ENCODE results near the gene CYCS. TPM values are rescaled to one million over a fixed set of nuclear protein-coding genes. Genes with fewer than 3 reads are reported as not detected.

The CYCS gene
- total RNA-seq, 4 donors from 2014 or later, result 29.9 to 129 (median 66.8) TPM

GRCh38 chr7:25132430-25132829 is 7.4 kb upstream of the CYCS start:
- in situ Hi-C loops (cut with MboI; ENCODE audit: low pct_ligation_motif_present in 1 of 4, low pct_unique_long_range_greater_than_20kb in 1 of 4, low sequenced_read_pairs in 3 of 4) (no loop called here), intact Hi-C loops (cut with DNase I; ENCODE audit: low total_unique reads) (no loop called here)
- 69% methylated on average over 1 of the region's 1 CpG for WGBS, 2 donors (ENCODE audit: low coverage in 1 of 2)
- H3K4me3 ChIP-seq, result no peak overlapping the region
- no peaks in the 10 kb centered on the region for H3K27me3 ChIP-seq
- H3K4me1 ChIP-seq, result peaks cover 0 to 29% (median 5%) of the 10 kb centered on the region in 4 donors
- H3K36me3 ChIP-seq, result no peaks in the 10 kb centered on the region
- no peak for TF ChIP-seq POLR2AphosphoS5 (IDR thresholded peaks at IDR 0.05)
- no peak for TF ChIP-seq EP300 (IDR thresholded peaks at IDR 0.05; ENCODE audit: low read depth)
- no peak for TF ChIP-seq CTCF (IDR thresholded peaks at IDR 0.05)
- TF ChIP-seq POLR2A (IDR thresholded peaks at IDR 0.05), result no peak
- no peak for DNase-seq
- H3K9me3 ChIP-seq, result no peaks in the 10 kb centered on the region
- no peak overlapping the region for H3K27ac ChIP-seq

- in situ Hi-C loops (cut with MboI; ENCODE audit: low pct_ligation_motif_present in 1 of 4, low pct_unique_long_range_greater_than_20kb in 1 of 4, low sequenced_read_pairs in 3 of 4) (no loop called here), intact Hi-C loops (cut with DNase I; ENCODE audit: low total_unique reads) (no loop called here)
- no peaks in the 10 kb centered on the region for H3K9me3 ChIP-seq
- DNase-seq, result no peak
- H3K27ac ChIP-seq, result peak overlapping the region; percentile 95 to 96 (median 95)
- peaks cover 0 to 41% (median 19%) of the 10 kb centered on the region in 4 donors for H3K4me1 ChIP-seq
- H3K36me3 ChIP-seq, result peaks cover 0 to 7% (median 2%) of the 10 kb centered on the region in 4 donors
- 51 to 64% methylated on average over 2 of the region's 2 CpGs for WGBS, 2 donors (ENCODE audit: low coverage in 1 of 2)
- TF ChIP-seq CTCF (IDR thresholded peaks at IDR 0.05) (no peak), POLR2AphosphoS5 (IDR thresholded peaks at IDR 0.05) (no peak), POLR2A (IDR thresholded peaks at IDR 0.05) (no peak), EP300 (IDR thresholded peaks at IDR 0.05; ENCODE audit: low read depth) (no peak)
- H3K4me3 ChIP-seq, result no peak overlapping the region
- no peaks in the 10 kb centered on the region for H3K27me3 ChIP-seq
Observed at GRCh38 chr7:25126751-25127150, 1.7 kb upstream of the CYCS start.

- in situ Hi-C loops (cut with MboI; ENCODE audit: low pct_ligation_motif_present in 1 of 4, low pct_unique_long_range_greater_than_20kb in 1 of 4, low sequenced_read_pairs in 3 of 4), result no loop called here
Observed at GRCh38 chr7:25124465-25125136, 459 bp downstream of the CYCS start.

GRCh38 chr7:25122373-25122772 is 2.7 kb downstream of the CYCS start:
- TF ChIP-seq CTCF (IDR thresholded peaks at IDR 0.05) (no peak), POLR2AphosphoS5 (IDR thresholded peaks at IDR 0.05) (peak in 1 of 3 donors; percentile 40), POLR2A (IDR thresholded peaks at IDR 0.05) (no peak)
- no peaks in the 10 kb centered on the region for H3K27me3 ChIP-seq
- H3K4me1 ChIP-seq, result peaks cover 0 to 72% (median 28%) of the 10 kb centered on the region in 4 donors
- in situ Hi-C loops (cut with MboI; ENCODE audit: low pct_ligation_motif_present in 1 of 4, low pct_unique_long_range_greater_than_20kb in 1 of 4, low sequenced_read_pairs in 3 of 4), result no loop called here
- H3K36me3 ChIP-seq, result peaks cover 0 to 34% (median 16%) of the 10 kb centered on the region in 4 donors
- H3K4me3 ChIP-seq, result no peak overlapping the region
- H3K9me3 ChIP-seq, result no peaks in the 10 kb centered on the region
- no peak overlapping the region for H3K27ac ChIP-seq
- DNase-seq, result no peak
- intact Hi-C loops (cut with DNase I; ENCODE audit: low total_unique reads), result no loop called here

More at GRCh38 chr7:25124465-25125136, 459 bp downstream of the CYCS start:
- Histone ChIP-seq H3K27ac (peak overlapping the region; percentile 95 to 96 (median 95)), H3K27me3 (no peaks in the 10 kb centered on the region), H3K36me3 (peaks cover 0 to 26% (median 13%) of the 10 kb centered on the region in 4 donors), H3K9me3 (no peaks in the 10 kb centered on the region), H3K4me1 (peaks cover 0 to 57% (median 24%) of the 10 kb centered on the region in 4 donors), H3K4me3 (peak overlapping the region; percentile 78 to 86 (median 82))
- intact Hi-C loops (cut with DNase I; ENCODE audit: low total_unique reads), result no loop called here
- 1 to 17% methylated on average over 1 to 32 of the region's 32 CpGs for WGBS, 2 donors (ENCODE audit: low coverage in 1 of 2)
- no peak for DNase-seq
- no peak for TF ChIP-seq EP300 (IDR thresholded peaks at IDR 0.05; ENCODE audit: low read depth)
- no peak for TF ChIP-seq POLR2A (IDR thresholded peaks at IDR 0.05)
- TF ChIP-seq POLR2AphosphoS5 (IDR thresholded peaks at IDR 0.05), result no peak
- no peak for TF ChIP-seq CTCF (IDR thresholded peaks at IDR 0.05)
